ENCODE results near the gene SCAF4.
A peak's percentile ranks its signal among the peaks of the same experiment; 100 is the strongest.

DNA sequence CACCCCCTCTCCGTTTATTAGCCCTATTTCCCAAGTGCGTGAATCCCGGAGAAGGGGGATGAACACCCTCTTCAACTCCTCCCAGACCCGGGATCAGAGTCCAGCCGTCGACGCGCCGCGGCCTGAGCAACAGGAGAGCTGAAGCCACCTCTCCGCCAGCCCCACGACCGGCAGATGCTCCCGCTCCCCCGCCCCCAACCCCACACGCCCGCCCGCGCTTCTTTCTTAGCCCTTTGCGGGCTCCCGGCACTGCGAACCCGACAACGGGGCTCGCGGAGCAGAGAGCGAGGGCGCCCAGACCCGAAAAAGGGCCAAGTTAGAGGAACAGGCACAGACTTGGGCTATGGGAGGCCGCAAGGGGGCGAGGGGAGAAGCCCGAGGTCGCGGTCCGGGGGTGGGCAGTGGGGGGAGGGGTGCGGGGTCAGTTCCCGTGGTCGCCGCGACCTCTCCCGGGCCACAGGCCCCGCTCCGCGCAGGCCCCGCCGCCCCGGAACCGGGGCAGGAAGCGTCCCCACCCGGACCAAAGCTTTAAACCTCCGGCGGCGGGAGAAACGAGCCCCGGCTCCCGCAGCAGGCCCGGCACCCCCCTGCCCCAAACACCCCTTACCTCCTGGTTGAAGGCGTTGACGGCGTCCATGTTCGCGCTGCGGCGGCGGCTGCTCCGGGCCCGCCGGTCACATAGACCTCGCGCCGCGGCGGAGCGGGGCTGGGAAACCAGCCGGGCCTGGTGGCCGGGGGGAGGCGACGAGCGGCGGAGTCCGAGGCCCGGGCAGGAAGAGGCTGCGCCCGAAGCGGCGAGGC, 662 bp downstream of the SCAF4 start:
- TF ChIP-seq, protein P1, sequence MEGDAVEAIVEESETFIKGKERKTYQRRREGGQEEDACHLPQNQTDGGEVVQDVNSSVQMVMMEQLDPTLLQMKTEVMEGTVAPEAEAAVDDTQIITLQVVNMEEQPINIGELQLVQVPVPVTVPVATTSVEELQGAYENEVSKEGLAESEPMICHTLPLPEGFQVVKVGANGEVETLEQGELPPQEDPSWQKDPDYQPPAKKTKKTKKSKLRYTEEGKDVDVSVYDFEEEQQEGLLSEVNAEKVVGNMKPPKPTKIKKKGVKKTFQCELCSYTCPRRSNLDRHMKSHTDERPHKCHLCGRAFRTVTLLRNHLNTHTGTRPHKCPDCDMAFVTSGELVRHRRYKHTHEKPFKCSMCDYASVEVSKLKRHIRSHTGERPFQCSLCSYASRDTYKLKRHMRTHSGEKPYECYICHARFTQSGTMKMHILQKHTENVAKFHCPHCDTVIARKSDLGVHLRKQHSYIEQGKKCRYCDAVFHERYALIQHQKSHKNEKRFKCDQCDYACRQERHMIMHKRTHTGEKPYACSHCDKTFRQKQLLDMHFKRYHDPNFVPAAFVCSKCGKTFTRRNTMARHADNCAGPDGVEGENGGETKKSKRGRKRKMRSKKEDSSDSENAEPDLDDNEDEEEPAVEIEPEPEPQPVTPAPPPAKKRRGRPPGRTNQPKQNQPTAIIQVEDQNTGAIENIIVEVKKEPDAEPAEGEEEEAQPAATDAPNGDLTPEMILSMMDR (IDR thresholded peaks at IDR 0.05; ENCODE audit: insufficient read depth, low read length, poor library complexity, severe bottlenecking), result peak; percentile 21
- TF ChIP-seq EZH2phosphoT487 (conservative IDR thresholded peaks at IDR 0.05; ENCODE audit: low read length), result no peak

All from SU-DHL-6 (cell line).